Rectal smooth muscle tissue (tissue), 1 donor: ENCODE results near the gene ANKRD11.
"Not testable (repeated sequence)": the region's sequence is repeated elsewhere in the genome, so short reads cannot be mapped to it uniquely, and the experiment has no call there.

ENCODE experiments used
- H3K27ac ChIP-seq: one replicate; pipeline ENCODE4 v1.7.0; 2013; ENCODE audit warnings: low read depth, low read length, inconsistent platforms
- H3K27me3 ChIP-seq: one replicate; pipeline ENCODE4 v1.7.0; 2013; ENCODE audit warnings: low read length; ENCODE audit not compliant: control insufficient read depth, insufficient read depth
- H3K36me3 ChIP-seq: one replicate; pipeline ENCODE4 v1.7.0; 2013; ENCODE audit warnings: low read length; ENCODE audit not compliant: control insufficient read depth, insufficient read depth
- H3K4me1 ChIP-seq: one replicate; pipeline ENCODE4 v1.7.0; 2013; ENCODE audit warnings: low read length; ENCODE audit not compliant: control insufficient read depth, insufficient read depth
- H3K4me3 ChIP-seq: one replicate; pipeline ENCODE4 v1.7.0; 2013; ENCODE audit warnings: low read length
- H3K9ac ChIP-seq: one replicate; pipeline ENCODE4 v1.7.0; 2013; ENCODE audit warnings: low read length

Gene ANKRD11

DNA sequence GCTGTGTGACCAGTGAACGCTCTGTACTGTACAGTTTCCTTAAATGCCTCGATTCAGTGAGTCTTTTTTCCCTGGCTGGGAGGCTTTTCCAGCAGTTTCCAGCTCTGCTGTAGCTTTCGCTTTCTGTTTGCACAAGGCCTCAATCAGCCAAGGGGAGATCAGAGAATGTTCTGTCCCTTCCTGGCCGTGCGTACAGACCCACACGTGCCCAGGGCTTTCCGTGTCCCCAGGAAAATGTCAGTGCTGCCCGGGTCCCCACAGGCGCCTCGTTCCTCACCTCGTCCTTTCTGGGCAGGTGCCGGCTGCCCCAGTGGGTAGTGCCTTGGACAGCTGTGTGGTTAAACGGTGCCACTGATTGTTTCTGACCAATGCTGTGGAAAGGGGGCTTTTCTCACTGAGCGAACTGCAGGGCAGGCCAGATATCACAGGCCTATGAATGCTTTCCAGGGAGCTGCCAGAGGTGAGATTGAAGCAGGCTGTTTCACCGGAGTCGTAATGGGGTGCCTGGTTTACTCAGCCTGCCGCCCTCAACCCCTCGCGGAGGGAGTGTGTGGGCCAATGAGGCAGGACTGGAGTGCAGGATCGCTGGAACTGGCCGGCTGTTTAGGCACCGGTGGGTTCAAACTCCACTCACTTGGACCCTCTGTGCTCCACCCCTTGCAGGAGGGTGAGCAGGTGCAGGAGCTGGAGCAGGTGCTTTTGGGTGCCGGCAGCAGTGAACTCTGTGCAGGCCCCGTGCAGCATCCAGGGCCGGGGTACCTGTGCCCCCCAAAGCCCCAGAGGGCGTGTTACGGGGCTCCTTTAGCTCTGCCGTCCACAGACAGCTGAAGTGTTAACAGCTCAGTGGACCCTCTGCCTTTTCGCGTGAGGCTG lies 228.4 kb downstream of the ANKRD11 start:
- Histone ChIP-seq H3K36me3 (peaks cover 3% of the 10 kb centered on the region), H3K27ac (no peak overlapping the region), H3K27me3 (peaks cover 7% of the 10 kb centered on the region), H3K4me1 (no peaks in the 10 kb centered on the region), H3K4me3 (no peak overlapping the region), H3K9ac (no peak overlapping the region)

DNA sequence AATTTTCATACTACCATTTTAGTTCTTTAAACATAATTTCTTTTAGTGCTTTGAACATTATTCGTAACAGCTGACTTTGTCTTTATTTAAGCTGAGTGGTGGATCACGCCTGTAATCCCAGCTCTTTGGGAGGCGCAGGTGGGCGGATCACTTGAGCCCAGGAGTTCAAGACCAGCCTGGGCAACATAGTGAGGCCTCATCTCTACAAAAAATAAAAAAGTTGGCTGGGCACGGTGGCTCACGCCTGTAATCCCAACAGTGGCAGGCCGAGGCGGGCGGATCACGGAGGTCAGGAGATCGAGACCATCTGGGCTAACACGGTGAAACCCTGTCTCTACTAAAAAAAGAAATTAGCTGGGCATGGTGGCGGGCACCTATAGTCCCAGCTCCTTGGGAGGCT lies 230.5 kb downstream of the ANKRD11 start:
- H3K4me3 ChIP-seq, H3K4me1 ChIP-seq, H3K9ac ChIP-seq, H3K27ac ChIP-seq, H3K36me3 ChIP-seq, H3K27me3 ChIP-seq: not testable (repeated sequence)

DNA sequence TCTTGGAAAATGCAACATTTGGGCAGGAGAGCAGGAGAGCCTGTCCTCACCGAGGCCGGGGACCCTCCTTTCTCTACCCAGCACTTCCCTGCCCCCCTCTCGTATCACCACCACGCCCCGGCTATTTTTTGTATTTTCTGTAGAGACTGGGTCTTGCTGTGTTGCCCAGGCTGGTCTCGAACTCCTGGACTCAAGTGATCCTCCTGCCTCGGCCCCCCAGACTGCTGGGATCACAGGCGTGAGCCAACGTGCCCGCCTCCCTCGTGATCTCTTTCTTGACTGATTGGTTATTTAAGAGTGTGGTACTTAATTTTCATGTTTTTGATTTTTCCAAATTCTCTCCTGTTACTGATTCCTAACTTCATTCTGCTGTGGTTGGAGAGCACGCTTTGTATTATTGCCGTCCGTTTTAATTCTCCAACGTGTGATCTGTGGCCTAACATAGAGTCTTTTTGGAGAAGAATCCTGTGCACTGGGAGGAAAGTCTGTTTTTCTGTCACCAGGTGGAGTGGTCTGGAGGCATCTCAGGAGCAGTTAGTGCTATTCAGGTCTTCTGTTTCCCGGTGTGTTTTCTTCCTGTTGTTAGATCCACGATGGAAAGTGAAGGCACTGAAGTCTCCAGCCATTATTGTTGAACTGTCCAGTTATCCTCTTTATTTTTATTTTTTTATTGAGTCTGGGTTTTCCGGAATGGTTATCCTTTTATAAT lies 232.4 kb downstream of the ANKRD11 start:
- H3K4me3 ChIP-seq: peak overlapping the region; percentile 40
- no peak overlapping the region for H3K27ac ChIP-seq
- H3K36me3 ChIP-seq: no peaks in the 10 kb centered on the region
- H3K27me3 ChIP-seq: peaks cover 7% of the 10 kb centered on the region
- no peaks in the 10 kb centered on the region for H3K4me1 ChIP-seq
- no peak overlapping the region for H3K9ac ChIP-seq

DNA sequence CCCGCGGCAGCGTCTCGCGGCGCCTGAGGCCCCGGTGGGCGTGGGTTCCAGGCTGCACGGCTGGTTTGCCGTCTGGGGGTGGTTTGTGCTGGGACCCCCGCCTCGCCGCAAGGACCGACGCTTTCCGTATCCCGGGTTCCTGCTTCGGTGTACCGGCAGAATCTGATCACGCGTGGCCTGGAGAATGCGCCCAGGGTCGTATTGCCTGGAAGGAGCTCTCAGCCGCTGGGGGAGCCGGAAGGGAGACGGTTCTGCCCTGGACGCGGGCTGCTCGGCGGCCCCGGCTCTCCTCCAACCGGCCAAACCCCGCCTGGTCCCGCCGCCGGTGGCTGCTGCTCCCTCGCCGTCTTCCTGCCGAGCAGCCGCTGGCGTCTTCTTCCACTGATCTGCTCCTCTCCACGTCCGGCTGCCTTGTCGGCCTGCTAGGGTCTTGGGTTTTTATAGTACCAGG lies 233.1 kb downstream of the ANKRD11 start:
- H3K9ac ChIP-seq: no peak overlapping the region
- peaks cover 7% of the 10 kb centered on the region for H3K27me3 ChIP-seq
- no peak overlapping the region for H3K27ac ChIP-seq
- H3K4me3 ChIP-seq: peak overlapping the region; percentile 40
- H3K4me1 ChIP-seq: no peaks in the 10 kb centered on the region
- no peaks in the 10 kb centered on the region for H3K36me3 ChIP-seq

DNA sequence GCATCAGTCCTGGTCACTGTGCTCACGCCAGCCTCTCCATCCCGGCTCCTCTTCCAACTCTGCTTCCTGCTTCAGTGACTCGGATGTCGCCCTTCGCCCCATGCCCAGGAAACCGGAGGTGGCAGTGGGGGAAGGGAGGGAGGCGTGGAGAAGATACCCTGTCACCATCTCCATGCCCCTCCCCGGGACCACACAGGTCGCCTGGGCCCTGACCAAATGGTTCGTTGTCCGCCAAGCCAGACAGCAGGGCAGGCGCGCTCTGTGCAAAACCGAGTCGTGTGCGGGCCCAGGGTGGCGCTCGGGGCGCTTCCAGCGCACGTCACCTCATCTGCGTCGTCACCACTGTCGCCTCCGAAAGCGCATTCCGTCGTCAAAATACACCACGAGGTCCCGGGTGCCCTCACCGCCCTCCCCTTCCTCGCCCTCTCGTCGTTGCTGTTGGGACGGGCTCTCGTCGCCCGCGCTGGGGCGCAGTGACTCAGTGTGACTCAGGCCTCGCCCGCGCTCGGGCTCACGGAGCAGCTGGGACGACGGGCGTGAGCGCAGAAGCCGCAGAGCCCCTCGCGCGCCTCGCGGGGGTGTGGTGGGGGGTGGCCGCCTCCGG lies 233.6 kb downstream of the ANKRD11 start:
- Histone ChIP-seq H3K9ac (no peak overlapping the region), H3K27me3 (peaks cover 7% of the 10 kb centered on the region), H3K4me1 (no peaks in the 10 kb centered on the region), H3K27ac (no peak overlapping the region), H3K4me3 (peak overlapping the region; percentile 40), H3K36me3 (no peaks in the 10 kb centered on the region)

DNA sequence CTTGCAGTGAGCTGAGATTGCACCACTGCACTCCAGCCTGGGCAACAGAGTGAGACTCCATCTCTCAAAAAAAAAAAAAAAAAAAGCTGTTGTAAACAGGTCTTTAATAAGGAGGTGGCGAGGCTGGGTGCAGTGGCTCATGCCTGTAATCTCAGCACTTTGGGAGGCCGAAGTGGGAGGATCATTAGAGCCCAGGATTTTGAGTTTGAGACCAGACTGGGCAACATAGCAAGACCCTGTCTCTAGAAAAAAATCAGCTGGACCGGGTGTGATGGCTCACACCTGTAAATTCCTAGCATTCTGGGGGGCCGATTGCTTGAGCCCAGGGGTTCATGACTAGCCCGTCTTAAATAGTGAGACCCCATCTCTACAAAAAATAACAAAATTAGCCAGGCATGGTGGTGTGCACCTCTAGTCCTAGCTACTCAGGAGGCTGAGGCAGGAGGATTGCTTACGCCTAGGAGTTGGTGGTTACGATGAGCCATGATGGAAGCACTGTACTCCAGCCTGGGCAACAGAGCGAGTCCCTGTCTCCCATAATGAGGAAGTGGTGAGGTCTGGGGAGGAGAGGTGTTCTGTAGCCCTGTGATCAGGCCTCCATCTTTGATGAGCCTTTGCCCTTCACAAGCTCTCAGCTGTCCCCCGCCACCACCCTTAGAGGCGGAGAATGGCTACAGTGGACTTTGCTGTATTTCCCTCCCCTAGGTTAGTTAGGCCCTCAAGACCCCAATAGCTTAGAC lies 236.6 kb downstream of the ANKRD11 start:
- H3K4me1 ChIP-seq: no peaks in the 10 kb centered on the region
- H3K27me3 ChIP-seq: peaks cover 7% of the 10 kb centered on the region
- H3K9ac ChIP-seq: no peak overlapping the region
- no peak overlapping the region for H3K4me3 ChIP-seq
- H3K27ac ChIP-seq: no peak overlapping the region
- H3K36me3 ChIP-seq: no peaks in the 10 kb centered on the region

DNA sequence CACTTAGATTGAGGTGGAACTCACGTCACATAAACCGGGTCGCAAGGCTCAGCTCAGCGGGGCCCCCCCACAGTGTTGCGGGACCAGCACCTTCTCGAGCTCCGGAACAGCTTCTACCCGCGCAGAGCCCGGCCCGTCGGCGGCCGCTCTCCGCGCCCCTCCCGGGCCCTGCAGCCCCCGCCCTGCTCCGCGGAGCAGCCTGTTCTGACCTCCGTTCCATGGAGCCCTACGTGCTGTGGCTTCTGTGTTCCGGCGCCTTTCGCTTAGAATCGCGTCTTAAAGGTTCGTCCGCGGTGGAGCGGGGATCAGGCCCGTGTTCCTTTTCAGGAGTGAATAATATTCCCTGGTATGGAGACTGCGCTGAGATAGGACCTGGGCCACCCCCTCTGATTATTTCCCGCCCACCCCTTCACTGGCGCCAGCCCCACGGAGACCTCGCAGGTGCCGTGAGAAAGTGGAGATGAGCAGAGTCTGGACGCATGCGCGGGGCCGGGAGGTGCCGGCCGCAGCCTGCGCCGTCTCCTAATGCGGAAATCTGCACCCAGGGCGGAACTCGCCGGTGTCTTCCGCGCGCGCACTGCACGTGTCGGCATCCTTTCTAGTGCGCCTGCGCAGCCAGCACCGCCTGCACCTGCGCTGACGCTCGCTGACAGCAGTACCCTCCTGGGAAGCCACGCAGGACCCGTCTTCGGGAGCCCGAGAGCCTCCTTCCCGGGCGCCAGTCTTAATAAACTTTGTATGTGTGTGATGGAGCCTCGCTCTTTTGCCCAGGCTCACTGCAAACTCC lies 242.0 kb downstream of the ANKRD11 start:
- no peak overlapping the region for H3K27ac ChIP-seq

DNA sequence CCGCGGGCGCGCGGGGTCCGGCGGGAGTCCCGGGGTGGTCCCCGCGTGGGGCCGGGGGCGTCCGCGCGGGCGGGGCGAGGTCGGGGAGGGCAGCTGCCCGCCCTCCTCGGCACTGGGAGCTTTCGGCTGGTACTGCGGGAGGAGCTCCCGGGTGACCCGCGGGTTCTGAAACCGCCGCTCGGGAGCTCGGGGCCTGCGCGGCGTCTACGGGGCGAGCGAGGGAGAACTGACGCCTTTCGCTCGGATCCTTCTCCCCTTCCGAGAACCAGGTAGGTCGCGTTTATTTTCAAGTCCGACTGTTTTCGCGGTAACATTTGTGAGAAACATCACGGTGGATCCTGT lies 242.7 kb downstream of the ANKRD11 start:
- H3K36me3 ChIP-seq, H3K4me1 ChIP-seq, H3K27ac ChIP-seq, H3K27me3 ChIP-seq, H3K9ac ChIP-seq: not testable (repeated sequence)
- H3K4me3 ChIP-seq: peak overlapping the region; percentile 21

More for the DNA sequence above, 242.0 kb downstream of the ANKRD11 start:
- Histone ChIP-seq H3K4me3 (peak overlapping the region; percentile 21), H3K27me3 (no peaks in the 10 kb centered on the region), H3K4me1 (peaks cover 5% of the 10 kb centered on the region), H3K36me3 (no peaks in the 10 kb centered on the region), H3K9ac (no peak overlapping the region)

DNA sequence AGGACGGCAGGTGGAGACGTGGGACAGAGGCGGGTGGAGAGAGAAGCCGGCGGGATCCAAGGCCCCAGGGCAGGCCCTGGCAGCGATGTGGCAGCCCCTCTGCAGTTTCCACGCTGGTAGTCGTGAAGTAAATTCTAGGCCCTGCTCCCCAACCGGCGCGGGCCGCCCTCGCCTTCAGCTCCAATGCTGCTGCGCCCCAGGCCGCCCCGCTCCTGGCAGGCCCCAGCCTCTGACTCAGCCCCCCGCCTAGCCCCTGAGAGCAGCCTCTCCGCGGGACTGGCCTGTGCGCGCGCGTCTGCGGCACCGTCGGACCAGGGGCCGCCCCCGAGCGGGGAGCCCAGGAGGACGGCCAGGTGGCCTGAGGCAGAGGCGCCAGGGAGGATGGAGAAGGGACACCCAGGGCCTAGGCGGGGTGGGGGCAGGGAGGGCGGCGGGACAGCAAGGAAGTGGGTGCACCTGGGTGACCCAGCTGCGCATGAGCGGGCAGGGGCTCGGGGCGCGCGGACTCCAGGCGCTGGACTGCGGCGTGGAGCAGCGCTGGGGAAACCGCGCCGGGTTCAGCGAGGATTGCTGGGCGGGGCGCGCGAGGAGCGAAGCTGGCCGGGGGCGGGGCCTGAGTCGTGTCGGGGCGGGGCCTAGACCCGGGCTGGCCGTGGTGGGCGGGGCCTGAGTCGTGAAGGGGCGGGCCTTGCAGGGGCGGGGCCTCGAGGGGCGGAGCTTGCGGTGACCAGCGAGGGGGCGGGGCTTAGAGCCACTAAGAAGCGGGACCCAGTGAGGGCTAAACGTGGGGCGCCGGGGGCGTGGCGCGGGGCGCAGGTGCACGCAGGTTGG lies 243.2 kb downstream of the ANKRD11 start:
- H3K27me3 ChIP-seq: no peaks in the 10 kb centered on the region
- H3K4me1 ChIP-seq: peaks cover 5% of the 10 kb centered on the region
- peak overlapping the region; percentile 45 for H3K4me3 ChIP-seq
- H3K36me3 ChIP-seq: no peaks in the 10 kb centered on the region
- H3K27ac ChIP-seq: no peak overlapping the region
- H3K9ac ChIP-seq: no peak overlapping the region

DNA sequence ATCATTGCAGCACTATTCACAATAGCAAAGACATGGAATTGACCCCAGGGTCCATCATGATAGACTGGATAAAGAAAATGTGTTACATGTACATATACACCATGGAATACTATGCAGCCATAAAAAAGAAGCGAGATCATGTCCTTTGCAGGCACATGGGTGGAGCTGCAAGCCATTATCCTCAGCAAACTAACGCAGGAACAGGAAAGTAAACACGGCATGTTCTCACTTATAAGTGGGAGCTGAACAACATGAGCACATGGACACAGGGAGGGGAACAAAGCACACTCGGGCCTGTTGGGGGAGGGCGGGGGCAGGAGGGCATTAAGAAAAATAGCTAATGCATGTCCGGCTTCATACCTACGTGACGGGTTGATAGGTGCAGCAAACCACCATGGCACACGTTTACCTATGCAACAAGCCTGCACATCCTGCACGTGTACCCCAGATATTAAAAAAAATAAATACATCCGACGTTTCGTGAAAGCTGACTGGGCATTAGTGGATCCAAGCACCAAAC lies 243.9 kb downstream of the ANKRD11 start:
- H3K27me3 ChIP-seq: no peaks in the 10 kb centered on the region
- H3K4me3 ChIP-seq: peak overlapping the region; percentile 45
- no peak overlapping the region for H3K9ac ChIP-seq
- H3K27ac ChIP-seq: no peak overlapping the region
- H3K36me3 ChIP-seq: no peaks in the 10 kb centered on the region
- H3K4me1 ChIP-seq: peaks cover 5% of the 10 kb centered on the region

DNA sequence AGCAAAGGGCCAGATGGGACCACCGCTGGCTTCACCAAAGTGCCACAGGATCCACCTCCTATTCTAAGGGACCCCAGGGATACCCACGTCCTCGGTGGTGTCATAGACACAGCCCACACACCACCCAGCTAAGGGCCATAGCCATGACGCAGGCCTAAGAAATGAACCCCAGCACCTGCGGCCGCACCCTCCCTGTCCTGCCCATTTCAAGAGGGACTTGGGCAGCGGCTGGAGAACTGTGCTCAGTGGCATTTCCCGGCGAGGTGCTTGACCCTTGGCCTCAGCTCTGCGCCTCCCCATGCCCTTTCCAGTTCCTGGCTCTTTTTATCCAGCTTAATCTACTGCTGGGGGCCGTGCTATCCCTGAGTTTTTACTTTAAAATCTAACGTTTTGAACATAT lies 245.6 kb downstream of the ANKRD11 start:
- no peak overlapping the region for H3K4me3 ChIP-seq
- H3K27ac ChIP-seq: no peak overlapping the region
- H3K36me3 ChIP-seq: no peaks in the 10 kb centered on the region
- peaks cover 5% of the 10 kb centered on the region for H3K4me1 ChIP-seq
- H3K9ac ChIP-seq: no peak overlapping the region
- no peaks in the 10 kb centered on the region for H3K27me3 ChIP-seq
